RPMI7951 (cell line): Measurements from ENCODE around the gene CYP2D6. TPM values are rescaled to one million over a fixed set of nuclear protein-coding genes. Genes with fewer than 3 reads are reported as not detected.
"Not testable (repeated sequence)": the region's sequence is repeated elsewhere in the genome, so short reads cannot be mapped to it uniquely, and the experiment has no call there.

Experiments used
- DNase-seq: peaks from one replicate; pipeline ENCODE4 v3.0.0-alpha.2; 2012; ENCODE audit warnings: low read depth
- total RNA-seq: library from RNA; depleted of rRNA; stranded (reverse); fragments of >200 nt; shearing (Covaris generic); gene quantifications from 2 replicates; pipeline ENCODE4 v1.2.3, GENCODE V29; 2014

The CYP2D6 gene
- total RNA-seq, 1 experiment from 2014 or later, result not detected

GRCh38 chr22:42134100-42135020 lies 3.8 kb upstream of the CYP2D6 start:
- peak; percentile 32 for DNase-seq

- no peak for DNase-seq
Observed at GRCh38 chr22:42132457-42132856, 1.8 kb upstream of the CYP2D6 start.

GRCh38 chr22:42131562-42131961 lies 952 bp upstream of the CYP2D6 start:
- DNase-seq, result no peak

GRCh38 chr22:42130182-42130581 lies 428 bp downstream of the CYP2D6 start:
- not testable (repeated sequence) for DNase-seq

- DNase-seq, result not testable (repeated sequence)
Observed at GRCh38 chr22:42128776-42129694, 1.6 kb downstream of the CYP2D6 start.

GRCh38 chr22:42128007-42128406 lies 2.6 kb downstream of the CYP2D6 start:
- DNase-seq, result not testable (repeated sequence)

GRCh38 chr22:42127606-42128005 lies 3.0 kb downstream of the CYP2D6 start:
- no peak for DNase-seq

GRCh38 chr22:42123529-42123928 lies 7.1 kb downstream of the CYP2D6 start:
- not testable (repeated sequence) for DNase-seq

GRCh38 chr22:42120231-42121021 lies 10.2 kb downstream of the CYP2D6 start:
- DNase-seq, result not testable (repeated sequence)

GRCh38 chr22:42116848-42117424 lies 13.7 kb downstream of the CYP2D6 start:
- DNase-seq, result no peak

- not testable (repeated sequence) for DNase-seq
Observed at GRCh38 chr22:42115420-42115830, 15.2 kb downstream of the CYP2D6 start.

- no peak for DNase-seq
Observed at GRCh38 chr22:42114721-42115120, 15.9 kb downstream of the CYP2D6 start.

GRCh38 chr22:42112793-42113192 lies 17.8 kb downstream of the CYP2D6 start:
- DNase-seq, result not testable (repeated sequence)

- no peak for DNase-seq
Observed at GRCh38 chr22:42111798-42112197, 18.8 kb downstream of the CYP2D6 start.

GRCh38 chr22:42108848-42109247 lies 21.8 kb downstream of the CYP2D6 start:
- DNase-seq, result no peak

GRCh38 chr22:42104332-42104860 lies 26.2 kb downstream of the CYP2D6 start:
- not testable (repeated sequence) for DNase-seq

- DNase-seq, result no peak
Observed at GRCh38 chr22:42101199-42101598, 29.4 kb downstream of the CYP2D6 start.

GRCh38 chr22:42091455-42091782 lies 39.2 kb downstream of the CYP2D6 start:
- no peak for DNase-seq

GRCh38 chr22:42090596-42091454 lies 39.8 kb downstream of the CYP2D6 start, which contains the start of gene NDUFA6:
Gene NDUFA6 (minus strand): TSS chr22:42090772. CDS start chr22:42090744, 28 bp downstream.
- DNase-seq, result peak; percentile 97

- DNase-seq, result no peak
Observed at GRCh38 chr22:42086051-42086450, 44.6 kb downstream of the CYP2D6 start.
